Ammon's horn (tissue), 1 donor: ENCODE results near the gene SC5D.
A peak's percentile ranks its signal among the peaks of the same experiment; 100 is the strongest.

Experiments used
- DNase-seq: peaks from one replicate; pipeline ENCODE4 v3.0.0-alpha.2; 2016; ENCODE audit warnings: low spot score

SC5D gene

DNA sequence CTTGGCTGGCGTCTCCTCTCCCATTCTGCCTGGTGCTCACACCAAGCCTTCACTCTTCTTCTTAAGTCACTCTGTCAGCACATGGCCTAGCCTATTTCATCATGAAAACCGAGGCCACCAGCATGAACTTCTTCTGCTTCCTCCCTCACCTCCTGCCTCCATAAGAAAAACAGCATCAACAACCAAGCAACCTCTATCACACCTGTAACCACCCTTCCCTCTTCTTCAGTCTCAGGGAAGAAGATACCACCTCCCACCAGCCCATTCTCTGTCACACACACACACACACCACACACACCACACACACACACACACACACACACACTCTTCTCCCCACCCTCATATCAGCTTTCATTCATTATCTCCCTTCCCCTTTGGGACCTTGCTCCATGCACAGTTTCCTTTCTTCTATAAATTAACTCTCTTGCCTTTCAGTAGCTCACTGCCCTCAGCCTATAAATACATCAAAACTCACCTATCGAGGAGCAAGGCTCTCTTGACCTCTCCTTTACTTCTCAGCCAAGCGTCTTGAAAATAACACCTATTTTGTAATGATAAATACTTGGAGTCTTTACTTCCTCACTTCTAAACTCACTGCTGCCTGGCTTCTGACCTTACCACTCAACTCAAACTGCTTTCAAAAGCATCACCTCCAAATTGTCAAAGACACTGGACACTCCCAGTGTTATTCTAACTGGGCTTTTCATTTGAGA, 36.6 kb downstream of the SC5D start:
- DNase-seq: no peak

DNA sequence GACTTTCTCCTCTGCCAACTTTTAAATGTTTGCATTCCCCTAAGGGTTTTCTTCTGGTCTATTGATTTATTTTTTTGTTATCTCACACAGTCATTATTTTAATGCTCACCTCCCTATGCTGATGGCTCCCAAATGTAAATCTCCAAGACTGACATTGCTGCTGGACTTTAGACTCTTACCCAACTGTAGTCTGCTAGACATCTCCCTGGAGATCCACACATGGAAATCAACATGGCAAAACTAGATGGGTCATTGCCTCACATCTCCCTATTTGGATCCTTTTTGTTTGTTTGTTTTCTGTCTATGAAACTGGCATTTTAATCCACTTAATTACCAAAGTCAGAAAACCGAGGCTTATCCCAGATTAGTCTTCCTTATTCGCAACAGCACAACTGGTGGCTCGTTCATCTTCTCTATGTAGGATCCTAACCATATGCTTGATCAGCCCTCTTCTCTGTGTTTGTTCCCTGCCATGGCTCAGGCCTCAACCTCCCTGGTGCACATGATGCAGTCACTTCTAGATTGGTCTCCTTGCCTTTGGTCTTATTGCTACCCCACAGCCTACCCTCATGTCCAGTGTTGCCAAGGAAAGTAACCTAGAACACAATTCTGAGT, 37.3 kb downstream of the SC5D start:
- DNase-seq: no peak

DNA sequence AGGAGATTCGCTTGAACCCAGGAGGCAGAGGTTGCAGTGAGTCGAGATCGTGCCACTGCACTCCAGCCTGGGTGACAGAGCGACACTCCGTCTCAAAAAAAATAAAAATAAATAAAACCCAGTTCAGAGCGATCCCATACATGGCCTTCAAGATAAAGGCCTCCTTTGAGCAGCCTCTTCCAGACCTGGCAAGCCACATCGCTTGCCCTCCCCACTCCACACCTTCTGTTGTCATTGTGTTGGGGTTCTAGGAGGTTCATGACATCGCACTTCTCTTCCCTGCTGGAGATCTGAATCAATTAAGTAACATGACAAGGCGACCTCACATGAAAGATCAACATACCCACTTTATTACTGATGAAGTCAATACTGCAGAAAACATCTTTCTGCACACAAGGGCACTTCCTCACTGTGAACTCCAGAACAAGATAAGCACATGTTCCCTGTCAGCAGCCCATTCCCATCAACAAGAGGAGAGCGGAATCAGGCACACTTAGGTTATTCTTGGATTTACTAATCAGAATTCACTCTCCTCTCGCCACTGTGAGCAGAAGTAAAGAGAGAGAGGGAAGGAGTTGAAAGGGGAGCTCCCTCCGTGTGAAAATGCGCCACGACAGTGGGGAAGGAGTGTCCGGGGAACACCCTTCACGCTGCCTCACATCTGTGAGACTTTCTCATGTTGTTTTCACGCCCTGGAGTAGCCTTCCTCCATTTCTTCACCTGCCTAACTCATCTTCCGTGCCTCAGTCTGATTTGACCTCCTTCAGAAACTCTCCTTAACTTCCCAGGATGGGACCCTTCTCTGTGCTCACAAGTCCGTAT, 38.3 kb downstream of the SC5D start:
- DNase-seq: no peak

DNA sequence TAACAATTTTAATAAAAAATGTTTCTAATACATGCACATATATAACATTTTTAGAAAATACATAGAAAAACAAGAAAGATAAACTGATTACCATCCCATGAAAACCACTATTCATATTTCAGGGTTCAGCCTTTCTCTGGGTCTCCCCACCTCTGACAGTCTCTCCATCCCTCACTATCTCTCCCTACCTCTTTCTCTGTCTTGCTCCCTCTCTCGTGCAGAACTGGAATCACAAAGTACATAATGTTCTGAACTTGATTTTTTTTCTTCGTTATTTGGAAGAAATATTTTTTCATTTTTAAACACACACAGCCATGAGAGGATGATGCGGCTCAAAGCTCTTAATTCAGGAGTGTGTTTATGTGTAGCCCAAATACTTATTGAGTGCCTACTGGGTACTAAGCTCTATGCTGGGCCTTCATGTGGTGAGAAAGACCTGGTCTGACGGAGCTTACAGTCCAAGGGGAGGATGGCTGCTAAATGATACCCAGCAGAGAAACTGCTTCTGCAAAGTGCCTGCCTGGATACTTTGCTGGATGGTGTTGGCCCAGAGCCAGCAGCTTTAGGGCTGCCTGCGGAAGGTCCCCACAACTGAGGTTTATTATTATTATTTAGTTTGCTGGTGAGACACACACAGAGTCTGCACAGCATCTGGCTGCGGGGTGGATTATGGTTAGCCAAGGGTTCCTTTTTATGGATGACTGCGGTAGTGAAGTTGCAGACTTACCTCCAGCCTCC, 42.6 kb downstream of the SC5D start:
- no peak for DNase-seq

DNA sequence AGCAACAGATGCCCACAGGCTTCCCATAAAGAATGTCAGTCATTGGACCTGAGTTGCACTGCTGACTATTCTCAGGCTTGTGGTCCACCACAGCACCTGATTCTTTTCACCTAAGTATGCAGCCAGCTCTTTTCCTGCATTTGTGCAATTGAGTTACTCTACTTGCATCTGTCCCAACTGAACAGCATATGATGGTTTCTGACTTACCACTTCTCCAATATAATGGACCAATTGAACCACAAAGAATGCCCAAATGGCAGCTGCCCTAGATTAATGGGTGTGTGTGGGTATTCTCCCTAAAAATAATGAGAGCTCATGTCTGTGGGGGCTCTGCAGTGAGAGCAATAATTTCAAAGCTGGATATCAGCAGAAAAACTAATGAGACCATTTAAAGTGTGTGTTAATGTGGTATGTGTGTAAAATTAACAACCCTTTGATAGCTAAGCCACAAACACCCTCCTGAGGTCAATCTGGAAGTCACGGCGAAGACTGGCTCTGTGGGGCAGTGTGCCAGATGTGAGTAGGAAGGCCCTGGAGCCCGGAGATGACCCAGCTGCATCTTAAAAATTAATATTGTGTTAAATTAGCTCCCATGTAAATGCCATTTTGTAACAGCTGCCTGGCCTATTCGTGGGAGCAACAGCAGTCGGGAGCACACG, 43.8 kb downstream of the SC5D start:
- DNase-seq: no peak

DNA sequence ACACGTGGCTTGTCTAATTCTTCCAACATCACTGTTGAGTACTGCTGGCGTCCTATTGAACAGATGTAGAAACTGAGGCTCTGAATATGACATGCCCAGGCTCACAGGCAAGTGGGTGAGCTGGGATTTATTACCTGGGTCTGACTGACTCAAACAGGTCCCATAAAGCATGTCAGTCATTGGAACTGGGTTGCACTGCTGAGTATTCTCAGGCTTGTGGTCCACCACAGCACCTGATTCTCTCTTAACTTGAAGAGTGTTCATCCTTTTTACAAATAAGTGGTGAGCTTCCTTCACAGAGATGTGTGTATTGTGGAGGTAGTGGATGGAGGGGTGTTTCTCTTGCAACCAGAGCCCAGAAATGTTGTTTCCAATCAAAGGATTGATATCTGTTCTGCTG, 44.5 kb downstream of the SC5D start:
- no peak for DNase-seq

DNA sequence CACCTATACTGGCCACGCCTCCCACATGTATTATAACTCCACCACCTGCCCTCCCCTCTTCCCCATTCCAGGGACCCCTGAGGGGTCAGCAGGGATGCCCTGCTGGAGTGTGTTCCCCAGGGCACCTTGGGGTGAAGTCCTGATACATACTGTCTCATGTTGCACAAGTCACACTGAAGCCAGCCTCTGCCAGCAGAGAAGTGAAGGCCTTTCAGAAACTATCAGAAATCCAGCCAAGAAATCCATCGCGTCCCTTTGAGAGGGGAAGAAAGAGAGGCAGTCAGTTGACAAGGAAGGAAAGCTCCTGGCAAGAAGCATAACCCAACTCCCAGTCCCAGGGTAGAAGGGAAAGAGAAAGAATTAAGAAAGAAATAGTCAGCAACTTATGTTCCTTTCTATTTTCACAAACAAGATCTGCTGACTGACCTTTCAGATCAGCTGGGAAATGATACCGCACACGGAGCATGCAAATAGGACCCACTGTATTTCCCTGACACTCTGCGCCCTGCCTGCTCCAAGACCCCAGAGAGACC, 45.2 kb downstream of the SC5D start:
- peak; percentile 59 for DNase-seq

DNA sequence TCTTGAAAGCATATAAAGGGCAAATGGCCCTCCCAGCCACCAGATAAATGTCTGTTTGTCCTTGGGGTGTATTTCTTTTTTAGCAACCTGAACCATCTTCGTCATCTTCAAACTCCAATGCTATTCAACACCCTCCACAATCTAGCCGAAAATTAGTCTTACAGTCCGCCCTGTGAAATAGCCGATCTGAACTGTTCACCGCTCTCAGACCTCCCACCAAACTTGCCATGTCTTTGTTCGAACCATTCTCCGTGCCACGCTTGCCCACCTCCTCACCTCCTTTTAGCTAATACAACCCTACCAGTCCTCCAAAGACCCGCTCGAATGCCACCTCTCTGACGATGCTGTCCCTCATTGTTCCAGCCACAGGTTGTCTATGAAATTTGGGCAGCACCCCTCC, 46.0 kb downstream of the SC5D start:
- DNase-seq: no peak

DNA sequence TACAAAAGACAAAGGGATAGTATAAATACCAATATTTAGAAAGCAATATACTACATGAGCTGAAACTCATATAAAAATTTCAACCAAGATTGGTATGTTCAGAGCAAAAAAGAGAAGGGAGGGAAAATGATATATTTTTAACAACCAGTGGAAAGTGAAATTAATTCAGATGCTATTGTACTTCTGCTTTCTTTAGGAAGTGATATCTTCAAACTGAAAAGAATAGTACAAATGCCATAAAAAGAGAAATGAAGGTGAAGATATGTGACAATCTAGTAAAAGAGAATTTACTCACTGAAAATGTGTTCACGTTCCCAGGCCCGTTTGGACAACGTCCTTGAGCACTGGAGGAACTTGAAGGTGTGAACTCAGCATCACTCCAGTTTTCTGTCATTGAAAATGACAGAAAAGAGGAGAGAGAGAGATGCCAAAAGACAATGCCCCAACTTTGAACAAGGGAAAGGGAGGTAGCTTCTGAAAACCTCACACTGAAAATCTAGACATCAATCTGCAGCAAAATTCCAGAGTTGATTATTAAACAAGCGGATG, 47.5 kb downstream of the SC5D start:
- DNase-seq: no peak

DNA sequence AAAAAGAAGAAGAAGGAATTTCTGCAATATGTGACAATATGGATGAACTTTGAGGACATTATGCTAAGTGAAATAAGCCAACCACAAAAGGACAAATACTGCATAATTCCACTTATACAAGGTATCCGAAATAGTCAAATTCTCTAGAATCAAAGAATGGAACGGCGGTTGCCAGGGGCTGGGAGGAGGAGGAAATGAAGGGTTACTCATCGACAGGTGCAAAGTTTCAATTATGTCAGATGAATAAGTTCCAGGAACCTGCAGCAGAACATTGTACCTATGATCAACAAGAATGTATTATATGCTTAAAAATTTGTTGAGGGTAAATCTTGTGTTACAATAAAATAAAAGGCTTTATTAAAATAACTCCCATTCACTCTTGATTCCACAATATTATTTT, 49.0 kb downstream of the SC5D start:
- no peak for DNase-seq

DNA sequence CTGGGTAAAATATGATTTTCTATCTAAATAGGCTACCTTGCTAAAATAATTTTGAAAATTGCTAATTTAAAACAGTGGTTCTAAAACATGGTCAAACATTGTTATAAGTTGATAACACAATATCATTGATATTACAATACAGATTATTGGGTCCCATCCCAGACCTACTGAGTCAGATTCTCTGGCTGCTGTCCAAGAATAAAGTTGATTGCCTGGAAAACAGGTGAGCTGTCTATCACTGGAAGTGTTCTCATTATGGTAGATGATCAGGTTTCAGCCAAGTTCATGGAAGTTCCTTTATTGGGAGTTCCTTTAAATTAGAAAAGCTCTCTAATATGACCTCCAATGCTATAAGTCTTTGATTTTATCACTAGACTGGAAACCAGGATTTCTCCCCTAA, 52.3 kb downstream of the SC5D start:
- no peak for DNase-seq

DNA sequence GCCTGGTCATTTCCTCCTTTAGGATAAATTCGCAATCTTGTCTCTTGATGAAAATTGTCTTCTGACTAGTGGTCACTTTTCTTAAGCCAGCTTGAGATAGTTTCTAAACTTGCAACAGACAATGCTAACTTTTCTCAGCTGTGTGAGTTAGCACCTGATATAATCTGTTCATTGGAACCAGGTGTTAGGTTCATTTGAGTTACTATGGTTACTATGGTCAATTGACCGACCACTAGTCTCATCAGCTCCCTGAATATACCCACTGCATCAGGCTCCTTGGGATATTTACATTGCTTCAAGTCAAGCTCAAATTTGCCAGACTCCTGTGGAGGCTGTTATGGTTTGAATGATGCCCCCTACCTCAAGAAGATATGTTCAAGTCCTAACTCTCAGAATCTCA, 54.5 kb downstream of the SC5D start:
- DNase-seq: no peak

DNA sequence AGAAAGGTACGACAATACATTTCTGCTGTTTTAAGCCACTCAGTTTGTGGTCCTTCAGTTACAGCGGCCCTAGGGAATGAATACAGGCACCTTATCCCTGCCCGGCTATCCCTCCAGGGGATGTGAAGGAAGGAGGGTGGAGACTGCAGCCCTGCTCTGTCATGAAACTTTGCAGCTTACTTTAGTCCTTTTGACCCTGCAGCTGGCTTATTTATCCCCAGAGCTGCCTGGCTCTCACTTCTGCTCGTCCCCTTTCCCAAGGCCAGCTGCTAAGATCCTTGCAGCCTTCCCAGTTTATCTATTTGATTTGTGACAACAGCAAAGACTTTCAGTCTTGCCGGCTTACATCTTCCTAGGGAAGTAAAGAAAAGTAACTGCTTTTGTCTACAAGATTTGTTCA, 55.2 kb downstream of the SC5D start:
- DNase-seq: no peak

DNA sequence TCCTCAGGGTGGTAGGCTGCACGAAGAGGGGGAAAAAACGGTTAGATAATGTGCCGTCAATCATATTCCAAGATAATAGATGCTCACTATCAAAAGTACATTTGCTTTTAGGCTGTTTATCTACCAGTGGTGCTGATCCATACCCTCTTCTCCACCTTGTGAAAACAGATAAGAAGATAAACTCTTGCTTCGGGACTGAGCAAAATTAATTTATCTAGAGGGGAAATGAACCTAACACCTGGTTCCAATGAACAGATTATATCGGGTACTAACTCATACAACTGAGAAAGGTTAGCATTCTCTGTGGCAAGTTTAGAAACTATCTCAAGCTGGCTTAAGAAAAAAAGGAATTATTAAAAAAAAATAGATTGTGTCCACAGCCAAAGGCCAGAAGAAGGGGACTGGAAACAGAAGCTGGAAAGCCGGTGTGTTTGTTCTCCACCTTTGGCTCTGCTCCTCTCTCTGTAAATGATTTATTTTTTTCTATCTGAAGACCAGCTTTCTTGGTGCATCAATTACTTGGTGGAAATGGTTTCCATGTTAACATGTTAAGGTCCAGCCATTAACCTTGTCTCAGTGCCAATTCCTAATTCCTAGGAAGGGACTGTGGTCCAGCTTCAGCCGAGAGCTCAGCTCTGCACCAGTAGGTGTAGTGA, 55.8 kb downstream of the SC5D start:
- DNase-seq: no peak

DNA sequence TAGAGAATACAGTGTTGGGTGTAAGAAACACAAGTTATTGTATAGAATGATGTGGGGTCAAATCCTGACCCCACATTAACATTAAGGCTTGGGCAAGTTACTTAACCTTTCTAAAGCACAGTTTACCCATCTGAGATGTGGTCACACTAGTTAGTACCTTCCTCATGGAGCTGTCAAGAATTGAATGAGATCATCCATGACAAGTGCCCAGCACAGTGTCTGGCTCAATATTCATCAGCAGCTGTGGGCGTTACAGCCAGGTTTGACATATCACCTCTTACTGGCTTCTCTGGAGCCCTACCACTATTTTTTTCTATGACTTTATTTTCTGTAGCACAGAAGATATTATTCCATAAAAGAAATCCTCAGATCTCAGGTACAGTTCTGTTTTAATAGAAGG, 57.2 kb downstream of the SC5D start:
- no peak for DNase-seq

DNA sequence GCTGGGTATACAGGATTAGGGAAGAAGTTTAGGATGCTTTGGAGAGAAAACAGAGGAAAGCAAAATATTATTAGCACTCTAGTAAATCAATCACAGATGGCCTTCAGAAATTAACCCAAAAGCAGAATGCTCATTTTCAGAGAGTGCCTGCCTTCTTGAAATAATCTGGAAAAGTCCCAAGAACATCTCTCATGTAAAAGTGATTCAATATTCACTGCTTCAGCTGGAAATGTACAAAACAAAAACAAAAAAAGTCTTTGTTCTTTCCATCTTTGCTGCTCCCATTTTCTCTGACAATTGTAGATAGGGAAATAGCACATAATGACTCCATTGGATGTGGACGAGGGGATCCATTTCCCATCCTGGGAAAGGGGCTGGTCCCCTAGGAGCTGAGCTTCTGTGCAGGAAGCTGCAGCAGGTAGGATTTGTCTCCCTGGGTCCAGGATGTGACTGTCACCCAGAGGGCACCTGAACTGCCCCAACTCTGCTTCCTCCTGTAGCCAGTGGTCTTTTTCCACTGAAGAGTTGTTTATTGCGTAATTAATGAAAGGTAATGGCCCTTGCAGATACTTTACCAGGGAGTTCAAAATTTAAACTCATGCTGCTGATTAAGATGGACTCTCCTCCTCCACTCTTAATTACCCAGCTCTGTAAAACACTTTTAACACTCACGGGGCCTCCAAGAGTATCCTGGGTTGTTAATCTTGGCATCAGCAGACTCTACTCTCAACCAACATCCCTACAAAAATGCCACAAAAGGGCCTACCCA, 57.9 kb downstream of the SC5D start:
- DNase-seq: no peak

DNA sequence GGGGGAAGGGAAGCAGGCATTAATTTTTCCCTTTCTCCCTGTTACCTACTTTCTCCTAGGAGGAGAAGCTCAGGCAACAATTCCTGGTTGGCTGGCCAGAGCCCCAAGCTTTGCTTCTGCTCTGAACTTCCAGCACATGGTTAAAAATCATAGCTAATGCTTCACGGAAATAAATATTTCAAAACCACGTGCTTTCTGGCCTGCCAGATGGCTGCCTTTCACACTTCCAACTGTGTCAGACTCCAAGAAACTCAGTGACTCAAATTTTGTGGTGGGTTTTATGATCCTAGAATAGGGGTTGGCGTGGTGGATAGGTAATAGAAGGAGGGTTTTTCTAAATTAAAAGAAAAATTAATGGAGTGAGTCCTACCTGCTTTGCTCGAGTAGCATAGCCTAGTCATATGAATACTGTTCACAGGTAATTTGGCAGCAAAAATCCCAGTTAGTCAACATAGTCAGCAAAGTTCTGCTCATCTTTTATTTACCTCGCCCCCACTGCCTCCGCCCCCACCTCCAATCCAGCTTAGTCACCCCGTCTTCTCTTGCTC, 58.6 kb downstream of the SC5D start:
- DNase-seq: no peak

DNA sequence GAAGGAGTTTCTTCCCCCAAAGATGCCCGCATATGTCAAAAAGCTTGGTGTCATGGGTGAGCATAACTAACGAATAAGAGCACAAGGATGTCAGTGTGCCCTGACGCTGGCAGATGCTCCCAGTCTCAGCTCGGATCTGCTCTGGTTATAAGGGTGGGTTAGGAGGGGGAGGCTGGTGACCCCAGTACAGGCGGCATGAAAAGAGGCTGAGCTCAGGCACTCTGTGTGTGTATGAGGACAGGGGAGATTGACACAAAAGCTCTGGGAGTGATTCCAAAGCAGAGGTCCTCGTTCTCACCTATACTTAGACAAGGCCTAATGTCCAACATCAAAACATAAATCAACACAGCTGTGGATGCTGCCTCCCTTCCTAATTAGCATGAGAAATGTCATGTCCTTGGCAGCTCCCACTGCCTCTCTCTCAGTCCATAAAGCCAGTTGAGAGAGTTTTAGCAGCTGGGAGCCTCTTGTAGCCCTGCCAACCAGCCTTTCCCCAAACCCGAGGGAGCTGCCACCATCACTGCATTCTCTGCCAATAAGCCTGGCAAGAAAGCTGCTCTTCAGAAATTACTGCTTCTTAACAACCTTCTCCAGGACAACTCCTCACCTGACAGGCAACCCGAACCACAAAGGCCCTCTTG, 59.8 kb downstream of the SC5D start:
- DNase-seq: peak; percentile 87

DNA sequence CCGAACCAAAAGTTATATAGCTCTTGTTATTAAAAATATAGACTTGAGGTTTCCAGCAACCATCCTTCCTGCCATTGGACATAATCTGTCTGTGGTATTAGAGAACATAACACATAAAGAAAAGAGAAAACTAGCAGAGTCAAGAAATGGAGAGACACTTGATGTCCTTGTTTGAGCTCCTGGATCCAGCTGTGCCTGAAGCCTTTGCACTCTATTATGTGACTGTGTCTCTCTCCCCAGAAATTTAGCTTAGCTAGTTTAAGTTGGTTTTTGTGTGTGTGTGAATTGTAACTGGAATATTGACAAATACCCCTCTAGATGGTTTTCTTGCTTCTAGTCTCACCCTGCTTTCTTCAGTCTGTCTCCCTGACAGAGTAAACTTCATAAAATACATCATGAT, 61.6 kb downstream of the SC5D start:
- DNase-seq: no peak
